Mononuclear cell (primary cell): Measurements from ENCODE around the gene CALB2. TPM values are rescaled to one million over a fixed set of nuclear protein-coding genes. Genes with fewer than 3 reads are reported as not detected.

Experiments
- H3K27me3 ChIP-seq: 2 replicates; pipeline ENCODE4 v1.6.0; 2011; ENCODE audit warnings: low read length, control low read depth; ENCODE audit not compliant: insufficient read depth
- H3K4me1 ChIP-seq: 2 replicates; pipeline ENCODE4 v1.5.1; 2011; ENCODE audit warnings: mild to moderate bottlenecking, low read length, control low read depth; ENCODE audit not compliant: insufficient read depth
- H3K4me3 ChIP-seq: 2 replicates; pipeline ENCODE4 v1.5.1; 2011; ENCODE audit warnings: mild to moderate bottlenecking, low read length, moderate library complexity
- H3K9me3 ChIP-seq: 2 replicates; pipeline ENCODE4 v1.5.1; 2011; ENCODE audit warnings: low read depth, mild to moderate bottlenecking, control low read depth, low read length
- total RNA-seq: library from RNA; depleted of rRNA; stranded (reverse); fragments of >200 nt; gene quantifications from one replicate; pipeline ENCODE4 v1.2.3, GENCODE V29; 2012

The CALB2 gene
- total RNA-seq, 1 donor = not detected

- Histone ChIP-seq H3K27me3 (peaks cover 2% of the 10 kb centered on the region), H3K9me3 (no peaks in the 10 kb centered on the region), H3K4me1 (no peaks in the 10 kb centered on the region), H3K4me3 (no peak overlapping the region)
These were observed 6.5 kb downstream of the CALB2 start for GRCh38 chr16:71365021-71365420.

GRCh38 chr16:71367241-71367976 is 8.9 kb downstream of the CALB2 start:
- Histone ChIP-seq H3K9me3 (no peaks in the 10 kb centered on the region), H3K4me1 (no peaks in the 10 kb centered on the region), H3K27me3 (no peaks in the 10 kb centered on the region), H3K4me3 (no peak overlapping the region)

- no peak overlapping the region for H3K4me3 ChIP-seq
- H3K9me3 ChIP-seq = no peaks in the 10 kb centered on the region
- no peaks in the 10 kb centered on the region for H3K27me3 ChIP-seq
- no peaks in the 10 kb centered on the region for H3K4me1 ChIP-seq
These were observed 10.4 kb downstream of the CALB2 start for GRCh38 chr16:71368958-71369357.

GRCh38 chr16:71369494-71369893 is 11.0 kb downstream of the CALB2 start:
- Histone ChIP-seq H3K9me3 (no peaks in the 10 kb centered on the region), H3K4me1 (no peaks in the 10 kb centered on the region), H3K27me3 (no peaks in the 10 kb centered on the region), H3K4me3 (no peak overlapping the region)

- Histone ChIP-seq H3K27me3 (no peaks in the 10 kb centered on the region), H3K4me1 (no peaks in the 10 kb centered on the region), H3K9me3 (no peaks in the 10 kb centered on the region), H3K4me3 (no peak overlapping the region)
These were observed 12.7 kb downstream of the CALB2 start for GRCh38 chr16:71371237-71371636.

GRCh38 chr16:71373073-71373472 is 14.6 kb downstream of the CALB2 start:
- H3K27me3 ChIP-seq = no peaks in the 10 kb centered on the region
- no peak overlapping the region for H3K4me3 ChIP-seq
- H3K9me3 ChIP-seq = no peaks in the 10 kb centered on the region
- no peaks in the 10 kb centered on the region for H3K4me1 ChIP-seq

GRCh38 chr16:71376465-71377157 is 18.1 kb downstream of the CALB2 start:
- H3K4me3 ChIP-seq = no peak overlapping the region
- H3K4me1 ChIP-seq = no peaks in the 10 kb centered on the region
- no peaks in the 10 kb centered on the region for H3K9me3 ChIP-seq
- H3K27me3 ChIP-seq = no peaks in the 10 kb centered on the region

- no peaks in the 10 kb centered on the region for H3K4me1 ChIP-seq
- H3K27me3 ChIP-seq = no peaks in the 10 kb centered on the region
- H3K4me3 ChIP-seq = no peak overlapping the region
- H3K9me3 ChIP-seq = no peaks in the 10 kb centered on the region
These were observed 21.2 kb downstream of the CALB2 start for GRCh38 chr16:71379711-71380110.

- Histone ChIP-seq H3K4me3 (no peak overlapping the region), H3K27me3 (no peaks in the 10 kb centered on the region), H3K9me3 (no peaks in the 10 kb centered on the region), H3K4me1 (no peaks in the 10 kb centered on the region)
These were observed 22.3 kb downstream of the CALB2 start for GRCh38 chr16:71380831-71381230.

GRCh38 chr16:71383054-71383773 is 24.7 kb downstream of the CALB2 start:
- no peak overlapping the region for H3K4me3 ChIP-seq
- H3K9me3 ChIP-seq = no peaks in the 10 kb centered on the region
- no peaks in the 10 kb centered on the region for H3K27me3 ChIP-seq
- H3K4me1 ChIP-seq = no peaks in the 10 kb centered on the region

GRCh38 chr16:71384073-71384724 is 25.7 kb downstream of the CALB2 start:
- H3K9me3 ChIP-seq = no peaks in the 10 kb centered on the region
- no peak overlapping the region for H3K4me3 ChIP-seq
- H3K4me1 ChIP-seq = no peaks in the 10 kb centered on the region
- no peaks in the 10 kb centered on the region for H3K27me3 ChIP-seq

GRCh38 chr16:71387045-71387871 is 28.7 kb downstream of the CALB2 start:
- Histone ChIP-seq H3K4me3 (no peak overlapping the region), H3K27me3 (no peaks in the 10 kb centered on the region), H3K4me1 (no peaks in the 10 kb centered on the region), H3K9me3 (no peaks in the 10 kb centered on the region)

GRCh38 chr16:71389330-71389729 is 30.8 kb downstream of the CALB2 start:
- Histone ChIP-seq H3K27me3 (no peaks in the 10 kb centered on the region), H3K4me1 (no peaks in the 10 kb centered on the region), H3K4me3 (no peak overlapping the region), H3K9me3 (no peaks in the 10 kb centered on the region)

- no peak overlapping the region for H3K4me3 ChIP-seq
- H3K9me3 ChIP-seq = no peaks in the 10 kb centered on the region
- H3K4me1 ChIP-seq = no peaks in the 10 kb centered on the region
- H3K27me3 ChIP-seq = no peaks in the 10 kb centered on the region
These were observed 38.1 kb downstream of the CALB2 start for GRCh38 chr16:71396594-71396993.
